ENCODE measurements around the gene UTY. TPM values are rescaled to one million over a fixed set of nuclear protein-coding genes. Genes with fewer than 3 reads are reported as not detected.

UTY gene
- 2.9 TPM for polyA plus RNA-seq (2012; ENCODE audit: insufficient read length, low read depth)

GRCh38 chrY:13479828-13480227 lies at the start of gene UTY:
UTY (minus strand) TSS chrY:13480033; CDS start chrY:13479665, 368 bp downstream.
- TF ChIP-seq FOXP2 (optimal IDR thresholded peaks at IDR 0.05; ENCODE audit: borderline replicate concordance, extremely low read depth, extremely low read length, insufficient read depth): no peak
- no peak for TF ChIP-seq POLR2AphosphoS5 (IDR thresholded peaks at IDR 0.05; ENCODE audit: low read depth, low read length)
- TF ChIP-seq SIN3A (IDR thresholded peaks at IDR 0.05; ENCODE audit: borderline replicate concordance, insufficient read depth, low read length): no peak
- no peak for TF ChIP-seq REST (IDR thresholded peaks at IDR 0.05; ENCODE audit: insufficient read depth in 1 of 2, low read depth in 2 of 2, low read length in 2 of 2)
- no peak for TF ChIP-seq TAF1 (IDR thresholded peaks at IDR 0.05; ENCODE audit: borderline replicate concordance, insufficient read depth, low read length)

GRCh38 chrY:13520474-13520873 lies 40.6 kb upstream of the UTY start:
- TF ChIP-seq TAF1 (IDR thresholded peaks at IDR 0.05; ENCODE audit: borderline replicate concordance, insufficient read depth, low read length) (no peak), SIN3A (IDR thresholded peaks at IDR 0.05; ENCODE audit: borderline replicate concordance, insufficient read depth, low read length) (no peak), POLR2AphosphoS5 (IDR thresholded peaks at IDR 0.05; ENCODE audit: low read depth, low read length) (no peak), REST (IDR thresholded peaks at IDR 0.05; ENCODE audit: insufficient read depth in 1 of 2, low read depth in 2 of 2, low read length in 2 of 2) (no peak), FOXP2 (optimal IDR thresholded peaks at IDR 0.05; ENCODE audit: borderline replicate concordance, extremely low read depth, extremely low read length, insufficient read depth) (no peak)

- no peak for TF ChIP-seq REST (IDR thresholded peaks at IDR 0.05; ENCODE audit: insufficient read depth in 1 of 2, low read depth in 2 of 2, low read length in 2 of 2)
- TF ChIP-seq SIN3A (IDR thresholded peaks at IDR 0.05; ENCODE audit: borderline replicate concordance, insufficient read depth, low read length): no peak
- no peak for TF ChIP-seq FOXP2 (optimal IDR thresholded peaks at IDR 0.05; ENCODE audit: borderline replicate concordance, extremely low read depth, extremely low read length, insufficient read depth)
- no peak for TF ChIP-seq POLR2AphosphoS5 (IDR thresholded peaks at IDR 0.05; ENCODE audit: low read depth, low read length)
- TF ChIP-seq TAF1 (IDR thresholded peaks at IDR 0.05; ENCODE audit: borderline replicate concordance, insufficient read depth, low read length): no peak
These were observed 21.4 kb upstream of the UTY start for GRCh38 chrY:13501215-13501614.

- TF ChIP-seq FOXP2 (optimal IDR thresholded peaks at IDR 0.05; ENCODE audit: borderline replicate concordance, extremely low read depth, extremely low read length, insufficient read depth) (no peak), TAF1 (IDR thresholded peaks at IDR 0.05; ENCODE audit: borderline replicate concordance, insufficient read depth, low read length) (no peak), REST (IDR thresholded peaks at IDR 0.05; ENCODE audit: insufficient read depth in 1 of 2, low read depth in 2 of 2, low read length in 2 of 2) (no peak)
These were observed 13.9 kb upstream of the UTY start for GRCh38 chrY:13493737-13494136.

GRCh38 chrY:13492408-13492807 lies 12.6 kb upstream of the UTY start:
- TF ChIP-seq TAF1 (IDR thresholded peaks at IDR 0.05; ENCODE audit: borderline replicate concordance, insufficient read depth, low read length): no peak

Data from PFSK-1 (cell line).